ENCODE data around the gene PRKG1.

- TF ChIP-seq CTCF (IDR thresholded peaks at IDR 0.05; ENCODE audit: low read depth, low read length, poor library complexity, severe bottlenecking) (no peak), EZH2phosphoT487 (IDR thresholded peaks at IDR 0.05; ENCODE audit: borderline replicate concordance, low read length) (no peak)
Measured at GRCh38 chr10:51319173-51319435, 244.8 kb downstream of the PRKG1 start.
